Measurements from ENCODE around the gene DENND2D. TPM values are rescaled to one million over a fixed set of nuclear protein-coding genes. Genes with fewer than 3 reads are reported as not detected.

Gene DENND2D
- total RNA-seq, 1 donor, result 49.5 TPM

DNA sequence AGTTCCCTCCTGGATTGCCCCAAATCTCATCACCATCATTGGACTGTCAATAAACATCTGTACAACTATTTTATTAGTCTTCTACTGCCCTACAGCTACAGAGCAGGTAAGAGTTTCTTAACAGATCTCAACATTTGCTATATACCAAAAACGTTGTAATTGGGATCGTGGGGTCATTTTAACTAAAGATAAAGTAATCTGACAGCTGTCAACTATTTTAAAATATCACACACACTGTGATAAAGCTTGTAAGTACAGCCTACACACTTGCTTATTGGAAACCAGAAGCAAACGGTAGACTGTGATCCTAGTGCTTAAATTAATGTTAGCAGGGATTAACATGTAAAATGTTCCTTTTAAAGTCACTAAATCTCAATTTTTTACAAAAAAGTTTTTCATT lies 52.5 kb downstream of the DENND2D start:
- H3K4me1 ChIP-seq (ENCODE audit: insufficient read depth, low read length), result peaks cover 19% of the 10 kb centered on the region
- H3K27me3 ChIP-seq (ENCODE audit: insufficient read depth, low read length), result no peaks in the 10 kb centered on the region
- no peak overlapping the region for H3K4me3 ChIP-seq (ENCODE audit: low read length)
- H3K9me3 ChIP-seq (ENCODE audit: low read depth, low read length), result no peaks in the 10 kb centered on the region

DNA sequence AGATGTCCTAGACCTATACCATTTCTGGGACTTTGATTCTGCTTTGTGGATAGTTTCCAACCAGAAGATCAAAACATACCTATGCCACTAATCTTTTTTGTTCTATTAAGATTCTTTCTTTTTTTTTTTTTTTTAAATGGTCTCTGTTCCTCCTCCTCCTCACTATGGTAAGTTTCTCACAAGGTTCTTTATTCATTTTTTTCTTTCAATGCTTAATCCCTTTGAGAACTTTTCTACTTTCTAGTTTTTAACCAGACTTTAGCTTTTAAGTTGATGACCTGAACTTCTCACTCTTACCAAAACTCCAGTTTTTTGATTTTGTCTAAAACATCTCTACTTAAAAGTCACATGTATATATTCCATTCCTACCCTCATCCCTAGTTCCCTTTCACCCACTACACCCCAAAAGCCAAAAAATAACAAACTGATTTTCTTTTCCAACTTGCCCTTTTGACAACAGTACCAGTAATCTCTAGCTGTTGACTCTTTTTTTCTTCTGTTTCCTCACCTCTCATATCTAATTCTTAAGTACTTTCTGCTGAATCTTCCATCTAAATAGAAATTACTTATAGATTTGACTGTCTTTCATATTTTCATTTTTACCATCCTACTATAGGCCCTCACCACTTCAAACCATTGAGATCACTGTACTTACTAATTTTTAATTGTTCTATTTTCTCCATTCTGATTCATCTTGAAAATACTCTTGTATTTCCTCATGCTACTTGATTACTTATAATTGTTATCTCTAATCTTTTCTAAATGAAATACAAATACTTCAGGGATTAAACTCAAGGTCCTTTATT lies 54.3 kb downstream of the DENND2D start:
- no peaks in the 10 kb centered on the region for H3K9me3 ChIP-seq (ENCODE audit: low read depth, low read length)
- H3K27me3 ChIP-seq (ENCODE audit: insufficient read depth, low read length), result no peaks in the 10 kb centered on the region
- peaks cover 33% of the 10 kb centered on the region for H3K4me1 ChIP-seq (ENCODE audit: insufficient read depth, low read length)

DNA sequence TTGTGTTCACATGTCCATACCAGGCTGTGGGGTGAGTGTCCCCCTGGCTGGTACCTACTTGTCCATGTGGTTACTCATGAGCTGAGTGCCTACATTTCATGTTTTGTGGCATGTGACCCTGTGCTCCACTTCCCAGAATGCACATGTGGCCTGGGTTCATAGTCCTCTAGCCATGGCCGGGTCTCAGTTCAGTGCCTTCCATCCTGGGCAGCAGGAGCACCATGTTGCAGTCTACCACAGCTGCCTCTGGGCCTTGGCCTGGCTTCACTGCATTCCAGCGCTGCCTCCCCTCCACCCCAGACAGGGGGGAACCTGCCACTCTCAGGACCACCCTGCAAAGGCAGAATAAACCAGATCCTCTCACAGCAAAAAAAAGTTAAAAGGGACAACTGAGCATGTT lies 54.9 kb downstream of the DENND2D start:
- H3K27me3 ChIP-seq (ENCODE audit: insufficient read depth, low read length), result no peaks in the 10 kb centered on the region
- peaks cover 33% of the 10 kb centered on the region for H3K4me1 ChIP-seq (ENCODE audit: insufficient read depth, low read length)
- no peaks in the 10 kb centered on the region for H3K9me3 ChIP-seq (ENCODE audit: low read depth, low read length)
- H3K4me3 ChIP-seq (ENCODE audit: low read length), result no peak overlapping the region

More for the DNA sequence above, 54.3 kb downstream of the DENND2D start:
- H3K4me3 ChIP-seq (ENCODE audit: low read length), result no peak overlapping the region

DNA sequence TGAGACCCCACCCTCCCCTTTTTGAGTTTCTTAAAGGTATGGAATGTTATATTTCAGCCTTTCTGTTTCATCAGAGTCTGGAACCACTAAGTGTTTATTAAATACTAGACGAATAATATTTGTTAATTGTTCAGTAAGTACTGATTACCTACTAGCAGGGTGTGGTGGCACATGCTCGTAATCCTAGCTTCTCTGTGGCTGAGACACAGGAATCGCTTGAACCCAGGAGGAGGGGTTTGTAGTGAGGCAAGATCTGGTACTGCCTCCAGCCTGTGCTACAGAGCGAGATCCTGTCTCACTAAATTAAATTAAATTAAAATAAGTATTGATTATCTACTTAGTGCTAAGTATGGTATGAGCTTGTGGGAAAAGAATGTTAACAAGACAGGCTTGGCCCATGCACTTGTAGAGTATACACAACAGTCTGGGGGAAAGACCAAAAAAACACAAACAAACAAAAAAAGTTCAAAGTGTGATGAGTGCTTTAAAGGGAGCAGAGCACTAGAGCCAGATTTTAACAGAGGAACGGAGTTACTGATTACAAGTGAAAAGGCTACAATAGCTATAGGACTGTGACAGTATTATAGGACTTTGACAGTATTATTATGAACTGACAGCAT lies 58.0 kb downstream of the DENND2D start:
- Histone ChIP-seq H3K27me3 (ENCODE audit: insufficient read depth, low read length) (no peaks in the 10 kb centered on the region), H3K4me3 (ENCODE audit: low read length) (no peak overlapping the region), H3K4me1 (ENCODE audit: insufficient read depth, low read length) (peaks cover 43% of the 10 kb centered on the region), H3K9me3 (ENCODE audit: low read depth, low read length) (no peaks in the 10 kb centered on the region)

DNA sequence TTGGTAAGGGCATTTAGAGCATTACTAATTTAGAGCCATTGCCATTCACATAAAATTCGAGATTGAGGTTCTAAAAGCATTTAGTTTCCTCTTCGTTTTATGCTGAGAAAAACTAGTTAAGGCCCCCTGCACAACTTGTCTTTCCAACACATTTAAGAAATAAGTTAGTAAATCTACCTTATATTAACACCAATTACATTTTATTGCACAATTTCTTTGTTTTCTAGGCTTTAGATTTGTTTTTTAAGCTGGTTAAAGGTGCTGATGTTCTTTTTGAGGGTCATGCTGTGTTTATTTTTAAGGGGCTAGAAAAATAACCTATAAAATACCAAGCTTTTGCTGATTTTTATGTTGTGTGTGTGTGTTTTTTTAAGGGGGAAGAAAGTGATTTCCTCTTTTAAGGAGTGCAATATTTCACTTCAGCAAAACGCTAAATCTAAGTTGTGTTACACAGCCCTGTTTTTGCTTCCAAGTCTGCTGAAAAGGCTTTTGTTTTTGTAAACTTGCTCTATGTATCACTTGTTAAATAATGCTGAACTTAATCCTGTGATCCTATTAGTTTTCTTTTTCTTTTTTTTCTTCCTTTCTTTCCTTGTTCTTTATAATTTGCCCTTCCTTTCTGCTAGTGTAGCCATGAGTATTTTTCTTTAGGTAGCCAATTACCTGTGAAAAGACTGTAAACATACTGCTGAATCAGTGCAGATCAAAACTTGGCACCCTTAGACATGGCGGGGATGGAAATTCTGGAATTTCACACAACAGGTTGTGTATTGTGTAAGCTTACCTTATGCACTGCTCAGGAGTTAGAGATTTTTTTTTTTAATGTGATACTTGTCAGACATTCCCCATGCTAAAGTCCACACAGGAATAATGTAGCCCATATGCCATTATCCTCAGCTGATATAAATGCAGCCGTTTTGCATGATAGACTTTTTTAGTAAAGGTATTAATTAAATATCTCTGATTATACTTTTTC lies 58.9 kb downstream of the DENND2D start:
- H3K4me1 ChIP-seq (ENCODE audit: insufficient read depth, low read length), result peaks cover 43% of the 10 kb centered on the region
- no peaks in the 10 kb centered on the region for H3K27me3 ChIP-seq (ENCODE audit: insufficient read depth, low read length)
- H3K4me3 ChIP-seq (ENCODE audit: low read length), result peak overlapping the region; percentile 89
- no peaks in the 10 kb centered on the region for H3K9me3 ChIP-seq (ENCODE audit: low read depth, low read length)

DNA sequence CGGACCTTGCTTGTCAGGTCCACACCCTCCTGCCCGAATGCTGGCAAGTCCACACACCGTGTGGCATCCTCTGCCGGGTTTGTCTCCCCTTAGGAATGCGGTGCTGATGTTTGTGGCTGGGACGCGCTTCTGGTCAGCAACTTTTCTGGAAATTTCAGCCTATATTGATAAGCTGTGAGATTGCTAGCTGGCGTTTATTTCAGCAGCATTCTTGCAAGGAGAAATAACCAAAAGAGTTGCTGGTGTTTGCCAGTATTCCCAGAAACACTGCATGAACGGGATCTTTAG lies 59.8 kb downstream of the DENND2D start:
- Histone ChIP-seq H3K9me3 (ENCODE audit: low read depth, low read length) (no peaks in the 10 kb centered on the region), H3K4me1 (ENCODE audit: insufficient read depth, low read length) (peaks cover 48% of the 10 kb centered on the region)

DNA sequence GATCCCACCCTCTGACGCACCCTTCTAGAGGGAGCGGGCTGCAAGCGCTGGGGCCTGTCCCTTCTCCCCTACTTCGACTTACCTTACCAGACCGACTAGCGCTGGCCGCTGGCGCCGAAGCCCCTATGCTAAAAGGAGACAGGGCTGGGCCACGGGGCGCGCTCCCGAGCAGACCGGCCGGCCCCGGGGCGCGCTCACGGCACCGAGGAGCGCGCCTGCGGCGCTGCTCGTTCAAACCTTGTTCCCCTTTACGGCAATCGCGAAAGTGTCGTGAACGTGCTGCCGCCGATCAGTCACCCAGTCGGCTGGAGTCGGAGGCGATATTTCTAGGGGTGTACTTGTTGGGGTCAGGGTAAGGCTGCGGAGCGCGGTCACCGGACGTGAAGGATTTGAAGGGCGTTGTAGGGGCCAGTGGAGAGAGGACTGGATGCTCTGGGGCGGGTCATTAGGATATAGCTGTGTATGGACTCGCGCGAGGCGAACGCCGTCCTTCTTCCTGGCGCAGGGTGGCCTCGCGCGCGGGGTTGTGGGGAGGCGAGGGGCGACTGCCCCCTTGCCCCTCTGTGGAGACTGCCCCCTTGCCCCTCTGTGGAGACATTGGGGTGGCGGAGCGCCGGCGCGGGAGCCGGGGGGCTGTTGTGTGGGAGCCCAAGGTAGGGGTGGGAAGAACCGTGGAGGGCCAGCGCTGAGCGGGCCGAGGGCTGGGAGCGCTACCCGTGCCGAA lies 60.3 kb downstream of the DENND2D start, which contains the start of the genes CEPT1 and DRAM2:
CEPT1 (plus strand) TSS at position 268 of the 724 bp plus-strand sequence. CDS start 7,492 bp downstream, outside the sequence.
DRAM2 (minus strand) TSS at position 138 of the 724 bp plus-strand sequence. CDS start 8,539 bp downstream, outside the sequence.
- peak within 1 kb of the TSS; percentile 89 for H3K4me3 ChIP-seq (ENCODE audit: low read length)
- no peaks in the 10 kb centered on the region for H3K9me3 ChIP-seq (ENCODE audit: low read depth, low read length)
- no peaks in the 10 kb centered on the region for H3K27me3 ChIP-seq (ENCODE audit: insufficient read depth, low read length)
- H3K4me1 ChIP-seq (ENCODE audit: insufficient read depth, low read length), result peaks cover 50% of the 10 kb centered on the region

More for the DNA sequence above, 59.8 kb downstream of the DENND2D start:
- H3K27me3 ChIP-seq (ENCODE audit: insufficient read depth, low read length), result no peaks in the 10 kb centered on the region
- peak overlapping the region; percentile 89 for H3K4me3 ChIP-seq (ENCODE audit: low read length)

DNA sequence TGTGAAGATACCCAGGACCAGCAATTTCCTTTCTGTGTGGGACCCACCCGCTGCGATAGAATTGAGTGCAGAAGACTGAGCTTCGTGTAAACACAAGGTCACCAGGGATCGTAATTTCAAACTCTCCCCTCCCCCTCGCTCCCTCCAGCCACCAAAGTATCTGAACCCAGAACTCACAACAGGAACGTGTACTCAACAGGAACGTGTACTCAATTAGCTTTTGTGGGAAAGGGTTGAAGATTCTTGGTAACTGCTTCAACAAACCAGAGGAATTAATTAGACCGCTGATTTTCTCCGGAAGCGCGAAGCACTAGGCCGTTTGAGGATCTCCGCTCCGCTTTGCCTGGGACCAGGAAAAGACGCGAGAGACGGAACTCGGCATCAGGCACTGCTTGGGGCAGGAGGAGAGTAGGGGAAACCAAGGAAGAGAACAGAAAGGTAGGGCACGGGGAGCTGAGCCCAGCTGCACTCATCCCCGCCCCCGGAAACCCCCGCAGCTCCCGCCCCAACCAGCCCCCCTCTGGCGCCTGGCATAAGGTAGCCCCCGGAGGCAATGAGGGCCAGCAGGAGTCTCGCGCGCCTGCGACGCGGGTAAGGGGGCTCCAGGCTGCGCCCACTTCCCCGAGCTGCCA lies 61.0 kb downstream of the DENND2D start:
- Histone ChIP-seq H3K4me3 (ENCODE audit: low read length) (peak overlapping the region; percentile 89), H3K4me1 (ENCODE audit: insufficient read depth, low read length) (peaks cover 55% of the 10 kb centered on the region), H3K9me3 (ENCODE audit: low read depth, low read length) (no peaks in the 10 kb centered on the region), H3K27me3 (ENCODE audit: insufficient read depth, low read length) (no peaks in the 10 kb centered on the region)

Other genes starting within 250 kb of the DENND2D start
- 3.3 TPM for gene LRIF1, start 236.7 kb downstream of the DENND2D start, total RNA-seq
- gene DRAM2, start 60.6 kb downstream of the DENND2D start, total RNA-seq, result 89.8 TPM
- gene CEPT1, start 60.4 kb downstream of the DENND2D start, total RNA-seq, result 48.9 TPM
- gene CHI3L2, start 27.1 kb upstream of the DENND2D start, total RNA-seq, result 12.9 TPM
- gene CHIA, start 90.2 kb upstream of the DENND2D start, total RNA-seq, result under 0.01 TPM
- 3.7 TPM for gene OVGP1, start 227.1 kb upstream of the DENND2D start, total RNA-seq
- gene WDR77, start 248.6 kb upstream of the DENND2D start, total RNA-seq, result 8.6 TPM
- gene ATP5PB, start 248.8 kb upstream of the DENND2D start, total RNA-seq, result 177 TPM